Fibroblast of peridontal ligament (primary cell): ENCODE data around the gene ESPNL.

Experiments used
- DNase-seq: peaks from one replicate; pipeline ENCODE4 v3.0.0-alpha.2; 2010; ENCODE audit errors: extremely low read depth

ESPNL gene

DNA sequence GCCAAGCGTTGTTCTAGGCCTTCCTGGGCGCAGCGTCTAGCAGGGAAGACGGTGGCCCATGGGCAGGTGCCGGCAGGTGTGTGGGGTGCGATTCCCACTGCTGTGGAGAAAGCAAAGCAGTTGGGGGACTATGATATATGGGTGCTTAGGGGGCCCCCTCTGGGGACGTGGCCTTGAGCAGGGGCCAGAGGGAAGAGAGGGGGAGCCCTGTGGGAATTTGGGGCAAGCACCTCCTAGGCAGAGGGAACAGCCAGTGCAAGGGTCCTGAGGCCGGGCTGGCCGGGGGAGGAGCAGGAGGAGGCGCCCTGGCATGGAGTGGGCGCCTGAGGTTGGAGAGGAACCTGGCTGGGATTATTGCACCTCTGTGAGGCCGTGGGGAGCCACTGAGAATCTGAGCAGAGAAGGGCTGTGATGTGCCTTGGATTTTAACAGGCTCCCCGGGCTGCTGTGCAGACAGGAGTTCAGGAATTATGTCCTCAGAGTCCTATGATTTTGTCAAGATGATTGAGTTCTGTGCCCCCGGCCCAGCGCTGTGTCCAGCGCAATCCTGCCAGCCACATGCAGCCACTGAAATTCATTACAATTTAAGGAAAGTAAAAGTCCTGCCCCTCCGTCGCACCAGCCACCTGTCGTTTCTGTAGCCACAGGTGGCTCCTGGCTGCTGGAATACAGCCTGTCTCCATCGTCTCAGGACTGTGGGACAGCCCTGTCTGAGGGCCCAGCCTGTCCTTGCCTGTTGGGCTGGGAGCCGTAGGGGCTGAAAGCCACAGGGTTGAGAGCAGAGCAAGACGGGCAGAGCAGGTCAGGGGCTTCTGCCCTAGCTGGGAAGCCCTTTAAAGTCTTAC is 29.2 kb downstream of the ESPNL start:
- DNase-seq, result no peak

DNA sequence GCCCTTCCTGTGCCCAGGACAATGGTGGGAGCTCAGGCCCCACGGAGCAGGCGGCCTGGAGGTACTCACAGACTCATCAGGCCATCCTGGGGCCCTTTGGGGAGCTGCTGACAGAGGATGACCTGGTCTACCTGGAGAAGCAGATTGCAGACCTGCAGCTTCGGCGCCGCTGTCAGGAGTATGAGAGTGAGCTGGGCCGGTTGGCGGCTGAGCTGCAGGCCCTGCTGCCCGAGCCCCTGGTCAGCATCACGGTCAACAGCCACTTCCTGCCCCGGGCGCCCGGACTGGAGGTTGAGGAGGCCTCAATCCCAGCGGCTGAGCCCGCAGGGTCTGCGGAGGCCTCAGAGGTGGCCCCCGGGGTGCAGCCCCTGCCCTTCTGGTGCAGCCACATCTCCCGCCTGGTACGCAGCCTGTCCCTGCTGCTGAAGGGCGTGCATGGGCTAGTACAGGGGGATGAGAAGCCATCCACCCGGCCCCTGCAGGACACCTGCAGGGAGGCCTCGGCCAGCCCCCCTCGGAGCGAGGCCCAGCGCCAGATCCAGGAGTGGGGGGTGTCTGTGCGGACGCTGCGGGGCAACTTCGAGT is 30.1 kb downstream of the ESPNL start:
- no peak for DNase-seq

DNA sequence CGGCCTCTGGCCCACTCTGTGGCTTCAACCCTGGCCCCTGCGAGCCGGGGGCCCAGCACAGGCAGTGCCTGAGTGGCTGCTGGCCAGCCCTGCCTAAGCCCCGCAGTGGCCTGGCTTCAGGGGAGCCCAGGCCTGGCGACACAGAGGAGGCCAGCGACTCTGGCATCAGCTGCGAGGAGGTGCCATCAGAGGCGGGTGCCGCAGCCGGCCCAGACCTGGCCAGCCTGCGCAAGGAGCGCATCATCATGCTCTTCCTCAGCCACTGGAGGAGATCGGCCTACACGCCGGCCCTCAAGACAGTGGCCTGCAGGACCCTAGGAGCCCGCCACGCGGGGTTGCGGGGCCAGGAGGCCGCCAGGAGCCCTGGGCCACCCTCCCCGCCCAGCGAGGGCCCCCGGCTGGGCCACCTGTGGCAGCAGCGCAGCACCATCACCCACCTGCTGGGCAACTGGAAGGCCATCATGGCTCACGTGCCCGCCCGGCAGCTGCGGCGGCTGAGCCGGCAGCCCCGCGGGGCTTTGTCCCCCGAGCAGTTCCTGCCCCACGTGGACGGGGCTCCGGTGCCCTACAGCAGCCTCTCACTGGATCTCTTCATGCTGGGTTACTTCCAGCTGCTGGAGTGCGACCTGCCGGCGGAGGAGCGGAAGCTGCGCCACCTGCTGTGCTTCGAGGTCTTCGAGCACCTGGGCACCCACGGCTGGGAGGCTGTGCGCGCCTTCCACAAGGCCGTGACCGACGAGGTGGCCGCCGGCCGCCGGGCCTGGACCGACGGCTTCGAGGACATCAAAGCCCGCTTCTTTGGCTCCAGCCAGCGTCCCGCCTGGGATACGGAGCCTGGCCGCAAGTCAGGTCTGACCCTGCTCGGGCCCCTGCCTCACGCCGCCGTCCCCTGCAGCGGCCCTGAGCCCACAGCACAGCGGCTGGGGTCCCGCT is 30.8 kb downstream of the ESPNL start:
- no peak for DNase-seq

DNA sequence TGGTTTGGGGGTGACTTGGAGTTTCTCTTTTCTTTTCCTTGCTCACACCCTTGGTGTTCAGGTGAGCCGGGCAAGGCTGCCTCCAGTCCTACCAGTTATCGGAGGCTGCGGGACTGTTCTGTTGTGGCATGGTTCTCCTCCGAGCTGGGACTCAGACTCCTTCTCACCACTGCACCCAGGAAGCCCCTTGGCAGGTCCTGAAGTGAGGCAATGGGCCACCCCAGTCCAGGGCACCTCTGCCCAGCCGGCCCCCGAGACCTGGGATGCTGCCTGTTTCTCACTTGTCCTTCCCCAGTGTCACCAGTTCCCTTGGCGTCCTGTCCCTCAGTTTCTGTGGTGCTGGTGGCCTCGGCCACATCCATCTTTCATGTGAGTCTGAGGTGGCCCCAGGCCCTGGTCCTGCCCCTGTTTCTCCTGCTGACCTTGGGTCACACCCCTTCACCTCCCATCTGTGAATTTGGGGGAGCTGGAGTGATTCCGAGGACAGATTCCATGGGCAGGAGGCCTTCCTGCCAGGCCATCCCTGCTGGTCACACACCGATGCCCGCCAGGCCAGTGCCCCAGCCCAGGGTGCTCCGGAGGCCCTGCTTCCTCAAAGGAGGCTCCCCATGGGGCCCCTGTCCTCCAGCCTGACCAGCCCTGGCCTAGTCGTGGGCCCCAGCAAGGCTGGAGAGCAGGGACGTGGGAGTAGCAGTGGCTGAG is 31.8 kb downstream of the ESPNL start:
- no peak for DNase-seq

DNA sequence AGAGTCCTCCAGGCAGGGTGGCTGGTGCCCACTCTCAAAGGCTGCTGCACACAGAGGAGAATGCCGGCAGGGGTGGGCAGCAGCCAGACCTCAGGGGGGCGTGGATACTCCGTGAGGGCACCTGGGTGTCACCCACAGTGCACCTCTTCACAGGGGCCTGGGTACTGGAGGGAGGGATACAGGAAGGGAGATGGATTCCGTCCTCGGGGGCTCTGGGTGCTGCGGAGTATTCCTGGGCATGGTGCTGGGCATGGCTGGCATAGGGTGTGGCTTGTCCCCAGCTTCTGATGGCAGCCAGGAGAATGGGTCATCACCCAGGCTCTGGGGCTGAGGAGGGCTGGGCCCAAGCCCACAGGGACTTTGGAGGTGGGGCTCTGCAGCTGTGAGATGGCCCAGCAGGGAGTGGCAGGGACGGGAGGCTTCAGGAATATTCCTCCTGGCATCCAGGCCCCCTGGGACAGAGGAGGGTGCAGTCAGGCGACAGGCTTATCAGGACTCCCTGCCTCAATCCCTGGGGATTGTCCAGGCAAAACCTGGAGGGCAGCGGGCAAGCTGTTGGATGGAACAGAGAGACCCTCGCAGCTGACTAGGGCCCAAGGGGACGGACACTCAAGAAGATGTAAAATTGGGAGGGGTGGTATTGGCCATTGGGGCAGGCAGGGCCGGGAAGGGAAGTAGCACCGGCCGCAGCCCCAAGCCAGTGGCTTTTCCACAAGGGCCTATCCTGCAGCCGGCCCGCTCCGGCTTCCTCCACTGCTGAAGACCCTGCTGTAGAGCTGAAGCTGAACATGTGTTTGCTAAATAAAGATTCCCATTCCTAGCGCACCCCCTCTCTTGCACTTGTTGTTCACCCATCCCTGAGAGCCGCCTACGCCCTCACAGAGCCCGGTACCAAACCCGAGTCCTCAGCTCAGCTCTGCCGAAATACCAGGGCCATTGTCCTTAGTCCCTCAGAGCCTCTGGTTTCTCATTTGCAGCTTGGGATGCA is 32.6 kb downstream of the ESPNL start:
- no peak for DNase-seq

DNA sequence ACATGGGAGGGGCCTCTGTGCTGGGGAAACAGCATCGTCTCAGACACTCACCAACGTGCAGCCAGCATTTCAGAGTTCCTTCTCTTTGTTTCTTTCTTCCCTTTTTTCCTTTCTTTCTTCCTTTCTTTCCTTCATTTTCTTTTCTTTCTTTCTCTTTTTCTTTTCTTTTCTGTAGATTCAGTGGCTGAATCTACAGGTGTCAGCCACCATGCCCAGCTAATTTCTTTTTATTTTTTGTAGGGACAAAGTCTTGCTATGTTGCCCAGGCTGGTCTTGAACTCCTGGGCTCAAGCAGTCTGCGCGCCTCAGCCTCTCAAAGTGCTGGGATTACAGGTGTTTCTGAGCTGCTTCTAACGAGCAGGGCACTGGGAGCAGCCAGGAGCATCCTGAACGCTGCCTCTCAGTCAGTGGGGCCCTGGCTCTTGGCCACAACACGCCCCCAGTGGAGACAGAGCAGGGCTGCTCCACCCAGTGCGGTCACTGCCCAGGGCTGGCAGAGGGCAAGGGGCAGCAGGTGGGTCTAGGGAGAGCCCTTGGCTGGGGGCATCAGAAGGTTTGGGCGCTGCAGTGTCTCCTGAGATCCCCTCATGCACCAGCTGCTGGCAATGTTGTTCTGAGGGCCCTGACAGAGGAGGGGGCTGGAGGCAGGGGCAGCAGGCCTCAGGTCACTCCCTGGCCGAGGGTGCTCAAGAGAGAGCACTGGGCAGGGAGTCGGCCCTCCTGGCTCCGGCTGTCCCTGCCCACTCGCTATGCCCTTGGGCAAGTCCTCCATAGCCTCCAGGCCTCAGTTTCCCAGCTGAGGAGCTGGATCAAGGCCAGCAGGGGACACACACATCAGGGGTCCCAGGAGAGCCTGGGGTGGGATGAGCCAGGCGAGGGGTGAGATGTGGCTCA is 33.6 kb downstream of the ESPNL start:
- no peak for DNase-seq

DNA sequence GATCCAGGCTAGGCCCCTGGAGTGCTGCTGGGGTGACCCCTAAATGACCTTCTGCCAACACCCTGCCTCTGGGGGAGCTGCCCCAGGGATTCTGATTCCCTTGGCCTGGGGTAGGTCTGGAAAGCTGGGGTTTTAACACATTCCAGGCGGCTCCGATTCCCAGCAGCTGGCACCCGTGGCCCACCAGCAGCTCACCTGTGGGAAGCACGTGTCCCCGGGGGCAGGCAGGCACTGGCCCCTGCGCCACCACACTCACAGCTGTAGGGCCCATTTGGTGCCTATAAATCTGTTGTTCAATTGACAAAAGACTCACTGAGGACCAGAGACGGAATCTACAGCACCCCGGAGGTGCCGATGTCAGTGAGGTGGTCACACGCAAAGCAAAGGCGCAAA is 34.2 kb downstream of the ESPNL start:
- no peak for DNase-seq

DNA sequence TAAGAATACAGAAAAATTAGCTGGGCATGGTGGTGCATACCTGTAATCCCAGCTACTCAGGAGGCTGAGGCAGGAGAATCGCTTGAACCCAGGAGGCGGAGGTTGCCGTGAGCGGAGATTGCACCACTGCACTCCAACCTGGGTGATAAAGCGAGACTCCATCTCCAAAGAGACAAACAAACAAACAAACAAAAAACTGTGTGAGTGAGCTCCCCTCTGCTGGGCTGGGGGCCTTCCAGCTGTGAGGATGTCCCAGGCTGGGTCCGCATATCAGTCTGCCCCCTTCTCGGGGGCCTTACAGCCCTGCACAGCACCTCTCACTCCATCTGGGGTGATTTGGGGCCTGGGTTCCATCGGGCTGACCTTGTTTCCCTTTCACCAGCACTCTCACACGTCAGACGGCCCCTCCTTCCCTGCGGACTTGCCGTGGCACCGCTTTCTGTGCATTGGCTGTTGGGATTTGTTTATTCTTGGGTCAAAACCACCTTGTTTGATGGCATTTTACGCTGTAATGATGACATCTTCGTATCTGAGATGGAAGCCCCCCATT is 35.5 kb downstream of the ESPNL start:
- no peak for DNase-seq

DNA sequence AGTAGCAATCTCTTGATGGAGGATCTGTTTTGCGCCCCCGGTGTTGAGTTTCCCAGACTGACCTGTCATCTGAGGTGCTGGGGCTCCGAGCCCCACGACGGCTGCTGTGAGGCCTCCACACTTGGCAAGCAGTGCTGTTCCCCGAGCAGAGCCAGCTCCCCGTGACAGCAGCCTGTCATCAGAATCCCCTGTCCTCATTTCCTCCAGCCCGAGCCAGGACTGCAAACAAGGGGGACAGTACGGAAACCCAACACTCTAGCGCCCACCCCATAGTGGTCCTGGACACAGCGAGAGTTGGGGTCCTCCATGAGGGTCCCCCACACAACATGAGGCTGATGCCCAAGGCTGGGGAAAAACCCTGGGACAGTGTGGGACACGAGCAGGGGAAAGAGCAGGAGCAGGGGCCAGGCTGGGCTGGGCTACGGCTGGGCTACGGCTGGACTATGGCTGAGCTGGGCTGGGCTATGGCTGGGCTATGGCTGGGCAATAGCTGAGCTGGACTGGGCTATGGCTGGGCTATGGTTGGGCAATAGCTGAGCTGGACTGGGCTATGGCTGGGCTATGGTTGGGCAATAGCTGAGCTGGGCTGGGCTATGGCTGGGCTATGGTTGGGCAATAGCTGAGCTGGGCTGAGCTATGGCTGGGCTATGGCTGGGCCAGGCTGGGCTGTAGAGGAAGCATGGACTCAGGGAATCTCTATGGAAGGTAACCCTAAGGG is 36.8 kb downstream of the ESPNL start:
- peak; percentile 74 for DNase-seq

DNA sequence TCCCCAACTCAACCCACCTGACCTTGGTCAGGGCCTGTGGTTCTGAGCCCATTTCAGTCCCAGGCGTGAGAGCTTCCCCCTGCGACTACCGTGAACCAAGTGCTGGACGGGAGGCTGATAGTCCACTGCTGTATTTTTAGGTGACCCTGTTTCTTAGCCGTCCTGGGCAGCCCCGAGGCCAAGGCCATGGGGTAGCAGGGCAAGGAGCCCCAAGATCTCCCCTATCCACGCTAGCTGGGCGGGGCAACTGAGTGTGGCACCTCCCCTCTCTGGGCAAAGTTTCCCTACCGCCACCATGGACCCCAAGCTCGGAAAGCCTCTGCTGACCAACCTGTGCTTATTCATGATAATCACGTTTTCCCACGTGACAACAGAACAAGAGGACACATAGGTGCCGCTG is 37.7 kb downstream of the ESPNL start:
- DNase-seq, result no peak

DNA sequence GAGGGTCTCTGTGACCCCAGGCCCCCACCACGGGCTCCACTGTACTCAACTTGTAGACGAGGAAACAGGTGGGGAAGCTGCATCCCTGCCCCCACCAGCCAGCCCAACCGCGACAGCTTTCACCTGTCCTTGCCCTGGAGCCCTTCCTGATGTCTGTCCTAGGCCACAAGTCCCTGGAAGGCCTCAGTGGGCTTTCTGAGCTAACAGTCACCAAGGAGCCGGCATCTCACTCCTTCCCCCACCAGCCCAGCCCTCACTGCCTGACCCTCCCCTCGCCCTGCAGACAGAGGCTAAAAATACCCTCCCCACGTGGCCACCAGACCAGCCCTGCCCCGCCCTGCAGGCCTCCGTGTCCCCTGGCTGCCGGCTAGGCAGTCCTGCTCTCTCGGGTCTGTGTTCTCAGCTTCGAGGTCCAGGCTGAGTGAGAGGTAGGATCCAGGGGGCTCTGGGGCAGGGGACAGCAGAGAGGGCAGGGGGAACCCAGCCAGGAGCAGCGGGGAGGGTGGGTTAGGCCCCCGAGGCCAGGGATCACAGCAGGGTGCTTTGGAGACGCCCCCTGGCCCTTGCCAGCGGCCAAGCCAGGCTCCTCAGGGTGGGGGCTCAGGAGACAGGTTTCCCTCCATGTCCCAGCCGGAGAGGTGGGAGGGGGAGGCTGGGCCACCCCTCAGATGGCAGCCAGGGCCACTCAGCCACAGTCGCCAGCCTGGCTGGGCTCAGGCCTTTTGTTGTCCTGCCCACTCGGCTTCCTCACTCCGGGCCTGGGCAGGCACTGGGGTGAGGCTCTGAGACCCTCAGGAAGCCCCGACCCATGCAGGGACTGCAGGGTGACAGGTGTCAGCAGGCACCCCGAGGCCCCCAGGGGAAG is 38.4 kb downstream of the ESPNL start, which contains the start of gene KLHL30:
Gene KLHL30 (plus strand): TSS at position 338 of the 865 bp plus-strand sequence. CDS start 2,087 bp downstream, outside the sequence.
- no peak for DNase-seq

DNA sequence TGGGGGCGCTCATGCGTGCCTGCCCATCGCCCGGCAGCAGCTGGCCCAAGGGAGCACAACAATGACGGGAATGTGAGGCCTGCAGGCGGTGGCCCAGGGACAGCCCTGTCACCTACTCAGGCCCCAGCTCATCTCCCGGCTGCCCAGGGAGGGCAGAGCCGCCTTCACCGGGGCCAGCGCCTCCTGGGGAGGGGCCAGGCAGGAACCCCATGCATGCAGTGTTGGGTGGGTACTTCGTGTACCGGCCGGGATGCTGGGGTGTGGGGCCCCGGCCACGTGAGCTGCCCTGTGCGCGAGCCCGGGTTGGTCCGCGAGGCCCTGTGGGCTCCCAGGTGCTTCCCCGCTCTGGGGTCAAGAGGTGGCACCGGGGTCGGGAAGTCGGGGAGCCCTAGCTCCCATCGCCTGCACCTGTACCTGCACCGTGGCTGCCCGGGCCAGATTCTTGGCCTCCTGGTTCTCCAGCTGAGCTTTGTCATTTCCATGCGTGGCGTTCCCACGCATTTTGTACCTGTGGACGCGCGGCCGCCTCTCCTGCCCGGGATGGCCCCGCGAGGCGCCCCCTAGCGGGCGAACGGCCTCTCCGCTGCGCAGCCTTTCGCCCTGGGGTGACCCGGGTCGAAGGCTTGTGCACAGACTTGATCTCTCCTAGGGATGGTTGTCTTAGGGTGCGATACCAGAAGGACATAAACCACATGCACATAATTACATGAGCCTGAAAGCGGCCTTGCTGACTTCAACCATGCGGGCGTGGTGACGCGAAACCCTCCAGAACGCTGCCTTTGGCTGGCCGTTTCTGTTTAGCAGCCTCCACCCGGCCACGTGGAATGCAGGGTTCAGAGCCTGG is 39.3 kb downstream of the ESPNL start:
- no peak for DNase-seq

DNA sequence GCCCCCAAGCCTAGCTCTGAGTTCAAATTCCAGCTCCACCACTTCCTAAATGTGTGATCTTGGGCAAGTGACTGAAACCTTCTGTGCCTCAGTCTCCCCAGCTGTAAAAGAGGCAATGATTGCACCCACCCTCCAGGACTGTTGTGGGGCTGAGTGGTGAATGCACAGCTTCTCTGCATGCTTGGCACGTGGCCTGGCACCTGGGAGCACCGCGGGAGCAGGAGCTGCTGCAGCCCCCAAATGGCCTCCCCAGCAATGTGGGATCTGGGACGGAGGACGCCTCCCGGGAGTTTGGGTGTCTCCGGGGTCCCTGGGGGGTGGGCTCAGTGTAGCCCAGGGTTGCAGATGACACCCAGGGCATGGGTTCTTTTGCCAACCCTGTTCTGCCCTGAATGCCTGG is 39.9 kb downstream of the ESPNL start:
- no peak for DNase-seq

DNA sequence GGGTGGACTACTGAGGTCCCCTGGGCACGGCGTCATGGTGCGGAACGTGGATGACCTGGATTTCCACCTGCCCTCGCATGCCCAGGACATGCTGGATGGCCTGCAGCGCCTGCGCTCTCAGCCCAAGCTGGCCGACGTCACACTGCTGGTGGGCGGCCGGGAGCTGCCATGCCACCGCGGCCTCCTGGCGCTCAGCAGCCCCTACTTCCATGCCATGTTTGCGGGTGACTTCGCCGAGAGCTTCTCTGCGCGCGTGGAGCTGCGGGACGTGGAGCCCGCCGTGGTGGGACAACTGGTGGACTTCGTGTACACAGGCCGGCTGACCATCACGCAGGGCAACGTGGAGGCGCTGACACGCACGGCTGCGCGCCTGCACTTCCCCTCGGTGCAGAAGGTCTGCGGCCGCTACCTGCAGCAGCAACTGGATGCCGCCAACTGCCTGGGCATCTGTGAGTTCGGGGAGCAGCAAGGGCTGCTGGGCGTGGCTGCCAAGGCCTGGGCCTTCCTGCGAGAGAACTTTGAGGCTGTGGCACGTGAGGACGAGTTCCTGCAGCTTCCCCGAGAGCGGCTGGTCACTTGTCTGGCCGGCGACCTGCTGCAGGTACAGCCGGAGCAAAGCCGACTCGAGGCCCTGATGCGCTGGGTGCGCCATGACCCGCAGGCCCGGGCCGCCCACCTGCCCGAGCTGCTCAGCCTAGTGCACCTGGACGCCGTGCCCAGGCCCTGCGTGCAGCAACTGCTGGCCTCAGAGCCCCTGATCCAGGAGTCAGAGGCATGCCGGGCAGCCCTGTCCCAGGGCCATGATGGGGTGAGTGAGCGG is 40.8 kb downstream of the ESPNL start:
- DNase-seq, result no peak

DNA sequence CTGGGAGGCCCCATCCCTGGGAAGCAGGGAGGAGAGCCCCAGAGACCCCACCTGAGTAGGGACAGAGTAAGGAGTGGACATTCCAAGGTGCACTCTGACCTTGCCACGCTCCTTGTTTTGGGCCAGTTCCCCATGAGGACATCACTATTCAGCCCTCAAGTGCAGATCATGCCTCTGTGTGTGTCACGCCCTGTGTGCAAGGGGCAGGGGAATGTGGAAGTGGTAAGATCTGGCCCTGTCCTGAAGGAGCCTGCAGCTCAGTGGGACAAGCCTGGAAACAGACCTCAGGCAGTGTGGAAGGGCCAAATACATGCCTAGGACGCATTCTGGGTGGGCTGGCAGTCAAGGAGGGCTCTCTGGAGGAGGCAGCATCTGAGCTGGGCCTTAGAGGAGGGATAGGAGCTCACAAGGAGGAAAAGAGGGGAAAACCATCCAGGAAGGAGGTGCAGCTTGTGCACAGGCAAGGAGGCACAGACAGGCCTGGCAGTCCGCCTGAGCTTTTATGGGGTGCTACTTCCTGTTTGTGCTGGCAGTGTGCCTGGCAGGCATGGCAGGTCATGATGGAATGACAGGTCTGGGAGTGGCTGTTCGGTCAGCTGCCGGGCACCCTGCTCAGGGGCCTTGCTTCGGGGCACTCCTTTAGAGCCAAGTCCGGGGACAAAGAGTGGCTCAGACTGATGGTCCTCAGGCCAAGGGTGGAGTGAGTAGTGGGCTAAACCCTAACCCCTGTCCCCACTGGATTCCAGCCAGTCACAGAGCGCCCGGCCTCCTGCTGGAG is 41.6 kb downstream of the ESPNL start:
- no peak for DNase-seq
